IPS-18a (cell line): ENCODE measurements around the gene GPX1.
"Not testable (repeated sequence)": the region's sequence is repeated elsewhere in the genome, so short reads cannot be mapped to it uniquely, and the experiment has no call there.

Source experiments
- H3K27ac ChIP-seq: one replicate; pipeline ENCODE4 v1.5.1; 2013; ENCODE audit warnings: low read length
- H3K27me3 ChIP-seq: one replicate; pipeline ENCODE4 v1.6.1; 2013; ENCODE audit warnings: mild to moderate bottlenecking, low read length; ENCODE audit not compliant: control insufficient read depth, insufficient read depth
- H3K36me3 ChIP-seq: one replicate; pipeline ENCODE4 v1.6.1; 2013; ENCODE audit warnings: low read depth, low read length; ENCODE audit not compliant: control insufficient read depth
- H3K4me1 ChIP-seq: one replicate; pipeline ENCODE4 v1.6.1; 2013; ENCODE audit warnings: low read depth, low read length; ENCODE audit not compliant: control insufficient read depth
- H3K4me3 ChIP-seq: one replicate; pipeline ENCODE4 v1.5.1; 2013; ENCODE audit warnings: low read length
- H3K9ac ChIP-seq: one replicate; pipeline ENCODE4 v1.6.1; 2013; ENCODE audit warnings: mild to moderate bottlenecking, low read length, moderate library complexity
- H3K9me3 ChIP-seq: one replicate; pipeline ENCODE4 v1.6.1; 2013; ENCODE audit warnings: low read depth, low read length; ENCODE audit not compliant: control insufficient read depth

Gene GPX1

DNA sequence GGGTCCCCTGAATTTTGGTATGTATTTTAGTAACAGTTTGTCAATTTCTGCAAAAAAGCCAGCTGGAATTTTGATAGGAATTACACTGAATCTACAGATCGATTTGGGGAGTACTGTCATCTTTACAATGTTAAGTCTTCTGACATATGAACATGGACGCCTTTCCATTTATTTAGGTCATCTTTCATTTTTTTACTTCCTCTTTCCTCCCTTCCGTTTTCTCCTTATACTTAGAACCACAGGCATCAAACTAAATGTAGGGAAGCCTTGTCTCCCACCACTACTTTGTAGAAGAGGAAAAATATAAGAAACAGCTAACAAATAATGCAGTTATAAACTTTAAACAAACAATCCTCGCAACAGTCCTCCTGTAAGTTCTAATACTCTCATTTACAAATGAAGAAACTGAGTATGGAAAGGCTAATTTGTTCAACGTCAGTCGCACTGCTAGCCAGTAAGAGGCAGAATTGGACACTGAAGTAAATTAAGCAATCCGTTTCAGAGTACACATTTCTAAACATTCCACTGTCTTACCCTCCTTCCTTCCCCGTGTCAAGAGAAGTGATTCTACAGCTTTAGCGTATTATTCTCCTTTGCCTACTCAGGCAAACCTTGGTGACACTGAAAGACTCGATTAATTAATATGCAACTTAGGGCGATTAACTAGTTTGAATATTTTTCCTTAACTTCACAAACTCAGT is 28.1 kb upstream of the GPX1 start:
- Histone ChIP-seq H3K4me1 (no peaks in the 10 kb centered on the region), H3K9ac (no peak overlapping the region), H3K4me3 (no peak overlapping the region), H3K36me3 (no peaks in the 10 kb centered on the region), H3K9me3 (no peaks in the 10 kb centered on the region), H3K27ac (no peak overlapping the region), H3K27me3 (no peaks in the 10 kb centered on the region)

DNA sequence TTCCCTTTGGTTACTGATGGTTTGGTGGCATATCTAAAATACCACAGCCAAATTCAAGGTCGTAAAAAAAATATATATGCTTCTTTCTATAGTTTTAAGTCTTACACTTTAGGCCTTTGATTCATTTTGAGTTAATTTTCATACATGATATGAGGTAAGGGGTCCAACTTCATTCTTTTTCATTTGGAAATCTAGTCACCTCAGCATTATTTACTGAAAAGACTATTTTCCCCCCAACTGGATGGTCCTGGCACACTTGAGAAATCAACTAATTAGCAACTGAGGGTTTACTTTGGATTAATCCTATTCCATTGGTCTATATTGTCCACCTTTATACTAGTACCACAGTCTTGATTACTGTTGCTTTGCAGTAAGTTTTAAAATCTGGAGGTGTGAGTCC is 27.5 kb upstream of the GPX1 start:
- Histone ChIP-seq H3K4me1 (no peaks in the 10 kb centered on the region), H3K9me3 (no peaks in the 10 kb centered on the region), H3K36me3 (no peaks in the 10 kb centered on the region), H3K4me3 (no peak overlapping the region), H3K27ac (no peak overlapping the region), H3K9ac (no peak overlapping the region), H3K27me3 (no peaks in the 10 kb centered on the region)

DNA sequence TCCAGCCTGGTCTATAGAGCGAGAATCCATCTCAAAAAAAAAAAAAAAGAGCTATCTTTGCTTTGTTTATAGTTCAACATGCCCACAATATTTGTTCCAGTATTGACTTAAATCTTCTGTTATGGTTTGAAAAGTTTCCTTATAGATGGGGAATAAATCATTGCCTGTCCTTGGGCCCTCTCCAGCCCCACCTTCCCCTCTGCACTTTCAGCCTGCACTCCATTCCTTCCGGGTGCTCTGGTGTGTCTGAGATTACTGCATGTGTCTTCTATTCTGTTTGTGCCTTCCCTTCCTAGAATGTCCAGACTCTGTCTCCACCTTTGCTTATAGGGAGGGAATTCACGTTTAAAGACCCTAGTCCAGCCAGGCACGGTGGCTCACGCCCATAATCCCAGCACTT is 25.2 kb upstream of the GPX1 start:
- Histone ChIP-seq H3K9me3 (no peaks in the 10 kb centered on the region), H3K4me1 (no peaks in the 10 kb centered on the region), H3K27ac (no peak overlapping the region), H3K4me3 (no peak overlapping the region), H3K27me3 (no peaks in the 10 kb centered on the region), H3K9ac (no peak overlapping the region), H3K36me3 (no peaks in the 10 kb centered on the region)

DNA sequence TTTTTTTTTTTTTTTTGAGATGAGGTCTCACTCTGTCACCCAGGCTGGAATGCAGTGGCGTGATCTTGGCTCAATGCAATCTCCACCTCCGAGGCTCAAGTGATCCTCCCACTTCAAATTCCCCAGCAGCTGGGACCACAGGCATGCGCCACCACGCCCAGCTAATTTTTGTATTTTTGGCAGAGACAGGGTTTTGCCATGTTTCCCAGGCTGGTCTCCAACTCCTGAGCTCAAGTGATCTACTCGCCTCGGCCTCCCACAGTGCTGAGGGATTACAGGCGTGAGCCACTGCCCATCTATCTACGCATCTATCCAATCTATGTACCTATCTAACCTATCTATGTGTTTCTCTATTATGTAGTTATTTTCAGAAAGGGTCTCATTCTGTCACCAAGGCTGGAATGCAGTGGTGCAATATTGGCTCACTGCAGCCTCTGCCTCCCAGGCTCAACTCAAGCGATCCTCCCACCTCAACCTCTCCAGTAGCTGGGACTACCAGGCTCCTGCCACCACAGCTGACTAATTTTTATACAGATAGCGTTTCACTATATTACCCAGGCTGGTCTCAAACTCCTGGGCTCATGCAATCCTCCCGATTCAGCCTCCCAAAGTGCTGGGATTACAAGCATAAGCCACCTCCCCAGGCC is 20.2 kb upstream of the GPX1 start:
- Histone ChIP-seq H3K4me3 (no peak overlapping the region), H3K27me3 (no peaks in the 10 kb centered on the region), H3K36me3 (peaks cover 21% of the 10 kb centered on the region), H3K9ac (no peak overlapping the region), H3K4me1 (no peaks in the 10 kb centered on the region), H3K9me3 (no peaks in the 10 kb centered on the region), H3K27ac (no peak overlapping the region)

DNA sequence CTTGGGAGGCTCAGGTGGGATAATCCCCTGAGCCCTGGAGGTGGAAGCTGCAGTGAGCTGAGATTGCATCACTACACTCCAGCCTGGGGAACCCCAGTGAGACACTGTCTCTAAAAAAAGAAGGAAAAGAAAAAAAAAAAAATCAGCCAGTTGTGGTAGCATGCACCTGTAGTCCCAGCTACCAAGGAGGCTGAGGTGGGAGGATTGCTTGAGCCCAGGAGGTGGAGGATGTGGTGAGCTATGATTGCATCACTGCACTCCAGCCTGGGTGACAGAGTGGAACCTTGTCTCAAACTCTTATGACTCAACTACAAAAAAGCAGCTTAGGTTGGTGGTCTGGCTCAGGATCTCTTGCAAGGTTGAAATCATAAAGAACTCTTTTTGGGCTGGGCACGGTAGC is 19.3 kb upstream of the GPX1 start:
- no peaks in the 10 kb centered on the region for H3K4me1 ChIP-seq
- H3K27me3 ChIP-seq = no peaks in the 10 kb centered on the region
- H3K4me3 ChIP-seq = no peak overlapping the region
- H3K36me3 ChIP-seq = peaks cover 29% of the 10 kb centered on the region
- no peak overlapping the region for H3K27ac ChIP-seq
- no peak overlapping the region for H3K9ac ChIP-seq
- no peaks in the 10 kb centered on the region for H3K9me3 ChIP-seq

DNA sequence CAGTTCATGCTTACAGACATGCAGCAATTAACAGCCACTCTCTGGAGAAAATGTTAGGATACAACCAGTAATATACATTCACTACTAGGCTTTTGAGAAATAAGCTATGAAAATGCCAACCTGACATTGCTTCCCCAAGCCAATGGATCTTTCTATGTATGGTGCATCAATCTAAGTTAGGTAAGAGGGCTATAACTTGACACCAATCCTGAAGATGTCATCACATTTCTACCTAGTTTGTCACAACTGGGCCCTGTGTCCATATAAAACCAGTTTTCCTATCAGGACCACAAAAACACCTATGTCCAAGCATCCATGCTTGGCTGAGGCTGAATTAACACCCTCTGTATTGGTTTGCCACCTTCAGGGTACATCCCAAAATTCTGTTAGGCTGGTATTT is 13.8 kb upstream of the GPX1 start:
- H3K4me3 ChIP-seq = no peak overlapping the region
- H3K9me3 ChIP-seq = no peaks in the 10 kb centered on the region
- H3K27me3 ChIP-seq = no peaks in the 10 kb centered on the region
- peaks cover 55% of the 10 kb centered on the region for H3K36me3 ChIP-seq
- H3K9ac ChIP-seq = no peak overlapping the region
- H3K4me1 ChIP-seq = no peaks in the 10 kb centered on the region
- no peak overlapping the region for H3K27ac ChIP-seq

DNA sequence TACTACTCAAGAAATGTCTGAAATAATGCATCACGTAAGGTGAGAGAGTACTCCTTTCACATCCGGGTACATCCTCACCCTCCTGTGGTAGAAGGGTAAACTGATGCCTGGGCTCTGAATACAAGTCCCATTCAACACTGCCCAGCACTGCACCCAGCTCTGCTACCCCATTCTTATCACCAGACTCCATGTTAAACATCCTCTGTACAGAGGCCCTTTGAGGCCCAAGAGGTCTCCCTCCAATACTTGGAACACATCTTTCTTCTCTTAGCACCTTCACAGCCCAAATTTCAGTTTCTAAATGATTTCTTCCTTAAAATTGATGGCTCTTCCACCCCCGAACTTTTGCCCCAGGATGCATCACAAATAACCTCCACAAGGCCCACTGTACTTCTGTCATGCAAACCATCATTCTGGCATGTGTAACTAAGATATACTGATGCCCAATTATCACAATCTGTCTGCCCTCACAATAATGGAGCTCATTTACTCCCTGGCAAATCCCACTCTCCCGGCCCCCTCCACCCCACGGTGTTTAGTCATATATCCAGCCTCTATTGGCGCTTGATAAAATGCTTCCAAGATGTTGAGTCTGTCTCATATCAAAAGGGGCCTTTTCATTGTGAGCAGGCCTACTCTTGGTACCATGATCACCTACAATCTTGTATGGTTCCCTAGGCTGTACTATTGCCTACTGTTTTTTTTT is 12.6 kb upstream of the GPX1 start:
- no peaks in the 10 kb centered on the region for H3K4me1 ChIP-seq
- H3K9ac ChIP-seq = no peak overlapping the region
- H3K27ac ChIP-seq = no peak overlapping the region
- H3K9me3 ChIP-seq = no peaks in the 10 kb centered on the region
- peaks cover 65% of the 10 kb centered on the region for H3K36me3 ChIP-seq
- H3K4me3 ChIP-seq = no peak overlapping the region
- H3K27me3 ChIP-seq = no peaks in the 10 kb centered on the region

DNA sequence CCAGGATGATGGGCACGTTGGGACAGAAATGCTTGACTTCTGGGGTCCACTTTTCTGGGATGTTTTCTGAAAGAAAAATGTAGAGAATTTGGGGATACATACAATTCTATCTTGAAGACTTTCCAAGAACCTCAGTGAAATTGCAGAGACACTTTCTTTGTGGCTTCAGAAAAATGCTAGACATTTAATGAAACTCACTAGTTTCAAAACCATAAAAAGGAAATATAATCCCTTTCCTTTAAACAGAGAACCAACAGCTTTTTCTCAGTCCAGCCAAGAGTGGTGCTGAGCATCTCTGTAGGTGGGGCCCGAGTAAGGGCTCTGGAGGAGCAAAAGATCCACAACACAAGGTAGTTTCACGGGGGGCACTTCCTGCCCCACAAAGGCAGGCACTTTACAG is 4.4 kb upstream of the GPX1 start:
- H3K27ac ChIP-seq = no peak overlapping the region
- no peak overlapping the region for H3K4me3 ChIP-seq
- peaks cover 43% of the 10 kb centered on the region for H3K36me3 ChIP-seq

DNA sequence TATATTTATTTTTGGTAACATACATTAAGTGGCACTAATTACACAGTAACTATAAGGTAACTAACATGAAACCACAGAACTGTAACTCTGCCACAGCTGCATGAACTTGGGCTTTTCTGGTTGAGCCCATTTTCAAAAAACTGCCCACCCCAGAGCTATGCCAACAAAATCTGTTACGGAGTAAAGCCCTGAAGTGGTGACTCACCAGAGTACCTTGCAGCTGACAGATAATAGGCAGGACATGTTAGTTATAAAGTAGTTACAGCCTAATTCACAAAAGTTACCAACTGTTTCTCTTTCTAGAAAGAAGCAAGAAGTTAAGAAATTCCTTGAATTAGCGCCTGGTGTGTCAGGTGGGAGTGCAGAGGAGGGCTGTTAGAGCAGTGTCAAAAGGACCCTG is 1.5 kb upstream of the GPX1 start:
- H3K36me3 ChIP-seq = peaks cover 37% of the 10 kb centered on the region
- no peaks in the 10 kb centered on the region for H3K9me3 ChIP-seq
- H3K4me3 ChIP-seq = no peak overlapping the region
- no peak overlapping the region for H3K27ac ChIP-seq
- H3K27me3 ChIP-seq = no peaks in the 10 kb centered on the region
- no peak overlapping the region for H3K9ac ChIP-seq
- H3K4me1 ChIP-seq = peaks cover 11% of the 10 kb centered on the region

More for the DNA sequence above, 4.4 kb upstream of the GPX1 start:
- no peaks in the 10 kb centered on the region for H3K9me3 ChIP-seq
- no peaks in the 10 kb centered on the region for H3K27me3 ChIP-seq
- peaks cover 11% of the 10 kb centered on the region for H3K4me1 ChIP-seq
- H3K9ac ChIP-seq = no peak overlapping the region

DNA sequence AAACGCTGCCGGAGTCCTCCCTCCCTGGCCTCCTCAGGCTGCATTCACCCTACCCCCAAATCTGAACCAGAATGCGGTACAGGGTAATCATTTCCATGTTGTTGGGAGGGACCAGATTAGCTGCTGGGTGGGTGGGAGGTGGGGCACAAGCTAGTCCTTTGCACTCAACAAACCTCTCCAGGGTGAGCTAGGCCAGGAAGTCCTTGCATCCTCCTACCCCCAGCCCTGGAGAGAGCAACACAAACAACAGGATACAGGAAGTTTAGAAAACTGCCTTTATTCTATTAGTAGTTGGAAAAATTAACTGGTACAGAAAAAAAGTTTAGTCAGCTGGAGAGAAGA is 702 bp upstream of the GPX1 start:
- Histone ChIP-seq H3K27me3 (no peaks in the 10 kb centered on the region), H3K9ac (peak overlapping the region; percentile 69), H3K4me3 (peak overlapping the region; percentile 61), H3K36me3 (peaks cover 36% of the 10 kb centered on the region), H3K27ac (peak overlapping the region; percentile 70), H3K9me3 (no peaks in the 10 kb centered on the region), H3K4me1 (peaks cover 11% of the 10 kb centered on the region)

DNA sequence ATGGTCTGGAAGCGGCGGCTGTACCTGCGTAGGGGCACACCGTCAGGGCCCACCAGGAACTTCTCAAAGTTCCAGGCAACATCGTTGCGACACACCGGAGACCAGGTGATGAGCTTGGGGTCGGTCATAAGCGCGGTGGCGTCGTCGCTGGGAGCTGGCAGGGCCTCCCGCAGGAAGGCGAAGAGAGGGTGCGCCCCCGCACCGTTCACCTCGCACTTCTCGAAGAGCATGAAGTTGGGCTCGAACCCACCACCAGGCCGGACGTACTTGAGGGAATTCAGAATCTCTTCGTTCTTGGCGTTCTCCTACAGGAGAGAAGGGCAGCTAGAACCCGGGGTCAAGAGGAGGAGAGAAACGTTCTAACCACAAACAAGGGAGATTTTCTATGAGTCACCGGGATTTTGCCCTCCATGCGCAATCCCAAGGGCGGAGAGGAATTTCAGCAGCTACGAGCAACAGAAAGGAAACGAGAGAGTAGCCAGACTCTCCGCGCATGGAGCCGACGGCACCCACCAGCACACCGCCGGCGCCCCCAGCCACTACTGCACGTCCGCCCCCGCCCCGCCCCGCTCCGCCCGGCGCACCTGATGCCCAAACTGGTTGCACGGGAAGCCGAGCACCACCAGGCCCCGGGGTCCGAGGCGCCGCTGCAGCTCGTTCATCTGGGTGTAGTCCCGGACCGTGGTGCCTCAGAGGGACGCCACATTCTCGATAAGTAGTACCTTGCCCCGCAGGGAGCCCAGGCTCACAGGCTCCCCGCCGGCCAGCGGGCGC is 523 bp downstream of the GPX1 start:
- peak overlapping the region; percentile 13 for H3K27ac ChIP-seq

More for the DNA sequence above, 523 bp downstream of the GPX1 start:
- peak overlapping the region; percentile 69 for H3K9ac ChIP-seq
- not testable (repeated sequence) for H3K27me3 ChIP-seq, H3K9me3 ChIP-seq
- H3K4me1 ChIP-seq = peaks cover 11% of the 10 kb centered on the region
- peaks cover 28% of the 10 kb centered on the region for H3K36me3 ChIP-seq
- peak overlapping the region; percentile 80 for H3K4me3 ChIP-seq
